Inflammatory macrophage treated with lipopolysaccharide for 1 hour (primary cell): Measurements from ENCODE around the gene UPP2.

ENCODE experiments used
- DNase-seq, 2 donors: peaks; one replicate each; pipeline ENCODE4 v3.0.0-alpha.2; 2020 to 2022

Gene UPP2

DNA sequence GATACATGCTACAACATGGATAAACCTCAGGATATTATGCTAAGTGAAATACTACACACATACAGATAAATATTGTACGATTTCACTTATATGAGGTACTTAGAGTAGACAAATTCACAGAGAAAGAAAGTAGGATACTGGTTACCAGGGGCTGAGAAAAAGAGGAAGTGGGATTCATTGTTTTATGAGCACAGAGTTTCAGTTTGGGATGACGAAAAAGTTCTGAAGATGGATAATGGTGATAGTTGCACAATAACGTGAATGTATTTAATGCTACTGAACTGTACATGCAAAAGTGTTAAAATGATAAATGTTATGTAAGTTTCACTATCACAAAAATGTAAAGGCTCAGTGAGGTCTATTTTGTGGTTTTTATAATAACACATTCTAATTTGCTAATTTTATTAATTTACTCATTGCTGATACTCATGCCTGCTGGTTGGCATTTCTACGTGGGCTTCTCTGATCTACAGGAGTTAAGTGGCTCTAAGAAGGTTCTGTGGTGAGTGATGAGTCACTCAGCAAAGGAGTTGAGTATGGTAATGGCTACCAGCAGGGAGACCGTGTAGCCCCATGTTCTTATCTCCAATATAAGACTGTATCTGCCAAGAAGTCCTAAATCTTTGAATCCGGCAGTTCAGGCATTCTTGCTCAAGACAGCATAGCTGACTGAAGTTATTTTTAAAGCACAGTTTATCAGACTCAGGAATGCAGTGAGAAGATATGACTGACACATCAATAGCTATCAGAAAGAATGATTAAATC is 41.1 kb downstream of the UPP2 start:
- DNase-seq = peak; percentile 50 to 64

DNA sequence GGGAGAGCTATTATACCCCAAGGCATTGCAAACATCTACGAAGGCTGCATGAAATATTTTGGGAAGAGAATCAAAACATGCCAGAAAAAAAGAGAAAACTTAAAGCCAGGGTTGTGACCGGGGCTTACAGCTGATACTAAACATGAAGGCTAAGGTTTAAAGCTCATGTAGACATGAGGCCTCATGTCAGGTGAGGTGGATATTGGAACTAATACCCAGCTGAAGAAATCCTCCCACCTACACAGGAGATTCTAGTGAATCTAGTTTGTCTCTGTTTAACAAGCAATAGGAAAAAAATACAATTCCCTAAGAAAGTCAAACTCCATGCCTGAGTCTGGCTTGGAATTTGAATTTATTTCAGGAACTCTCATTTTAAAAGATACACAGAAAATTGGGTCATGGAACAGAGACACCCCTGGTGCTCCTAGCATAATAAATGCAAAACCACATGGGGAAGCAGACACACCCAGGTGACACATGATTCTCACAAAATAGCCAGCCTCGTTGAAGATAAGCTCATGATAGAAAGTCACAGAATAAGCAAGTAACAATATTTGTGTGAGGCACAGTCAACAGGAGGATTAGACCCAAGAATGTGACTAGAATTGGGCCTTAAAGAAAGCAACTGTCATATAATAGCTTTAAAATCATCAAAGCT is 42.2 kb downstream of the UPP2 start:
- no peak for DNase-seq

GRCh38 chr2:158144914-158145625 is 43.4 kb downstream of the UPP2 start:
- no peak for DNase-seq

GRCh38 chr2:158153270-158154015 is 51.8 kb downstream of the UPP2 start:
- DNase-seq = no peak

GRCh38 chr2:158154596-158154995 is 52.9 kb downstream of the UPP2 start:
- no peak for DNase-seq

DNA sequence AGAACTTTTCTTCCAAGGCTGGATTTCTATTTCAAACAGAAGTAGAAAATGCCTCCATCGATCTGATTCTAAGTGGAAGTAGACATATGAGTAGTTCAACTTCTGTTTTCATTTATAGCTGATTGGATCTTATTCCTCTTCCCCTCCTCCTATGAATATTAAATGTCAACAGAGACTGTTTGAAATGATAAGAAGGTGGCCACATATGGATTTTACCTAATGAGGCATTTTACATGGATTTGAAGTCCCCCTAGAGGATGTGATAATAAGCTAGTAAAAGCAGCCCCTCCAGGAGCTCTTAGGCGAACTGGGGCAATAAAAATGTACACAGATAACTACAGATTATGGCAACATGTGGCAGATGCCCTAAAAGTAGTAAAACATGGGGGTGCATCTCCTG is 71.0 kb downstream of the UPP2 start:
- no peak for DNase-seq

DNA sequence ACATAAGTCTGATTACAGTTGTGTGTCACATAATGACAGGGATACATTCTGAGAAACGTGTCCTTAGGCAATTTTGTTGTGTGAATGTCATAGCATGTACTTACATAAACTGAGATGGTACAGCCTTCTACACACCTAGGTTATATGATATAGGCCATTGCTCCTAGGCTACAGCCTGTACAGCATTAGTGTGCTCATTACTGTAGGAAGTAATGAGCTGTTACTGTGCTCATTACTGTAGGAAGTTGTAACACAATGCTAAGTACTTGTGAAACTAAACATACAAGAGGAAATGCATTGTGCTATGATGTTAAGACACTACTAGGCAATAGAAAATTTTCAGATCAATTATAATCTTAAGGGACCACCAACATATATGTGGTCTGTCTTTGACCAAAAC is 72.8 kb downstream of the UPP2 start:
- no peak for DNase-seq

DNA sequence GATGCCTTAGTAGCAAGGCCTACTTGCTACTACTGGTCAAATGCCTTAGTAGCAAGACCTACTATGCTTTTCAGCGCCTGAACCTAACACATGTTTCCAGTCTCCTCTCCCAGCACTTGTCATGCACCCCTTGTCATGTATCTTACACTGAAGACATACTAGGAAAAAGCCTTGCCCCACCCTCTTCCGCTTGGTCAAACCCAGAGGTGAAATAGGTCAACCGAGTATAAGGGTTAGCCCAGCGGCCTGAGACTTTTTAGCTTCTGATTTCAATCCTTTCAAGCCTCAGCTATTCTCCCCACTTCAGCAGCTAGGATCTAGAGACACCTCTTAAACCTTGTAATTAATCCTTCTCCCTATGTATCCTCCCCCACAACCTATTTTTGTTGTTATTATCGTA is 73.3 kb downstream of the UPP2 start:
- DNase-seq = no peak

- no peak for DNase-seq
These were observed 77.0 kb downstream of the UPP2 start for GRCh38 chr2:158178646-158179045.

DNA sequence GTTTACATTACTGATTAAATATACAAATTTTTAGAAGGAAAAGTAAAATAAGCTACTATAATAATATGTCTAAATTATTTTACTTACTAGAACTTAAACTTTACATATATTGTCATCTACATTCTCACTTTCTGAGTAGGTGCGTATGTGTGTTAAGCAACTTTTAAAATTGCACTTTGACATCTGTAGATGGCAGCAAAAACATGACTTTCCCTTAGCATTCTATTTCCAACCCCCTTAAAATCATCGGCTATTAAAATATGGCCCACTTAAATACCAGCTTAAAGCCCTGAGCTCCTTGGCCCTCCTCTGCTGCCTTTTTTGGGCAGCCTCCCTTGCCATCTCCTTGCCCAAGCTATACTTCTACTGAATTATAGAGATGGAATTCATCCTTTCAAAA is 78.0 kb downstream of the UPP2 start:
- peak in 1 of 2 donors; percentile 18 for DNase-seq

GRCh38 chr2:158181171-158181570 is 79.5 kb downstream of the UPP2 start:
- DNase-seq = no peak

DNA sequence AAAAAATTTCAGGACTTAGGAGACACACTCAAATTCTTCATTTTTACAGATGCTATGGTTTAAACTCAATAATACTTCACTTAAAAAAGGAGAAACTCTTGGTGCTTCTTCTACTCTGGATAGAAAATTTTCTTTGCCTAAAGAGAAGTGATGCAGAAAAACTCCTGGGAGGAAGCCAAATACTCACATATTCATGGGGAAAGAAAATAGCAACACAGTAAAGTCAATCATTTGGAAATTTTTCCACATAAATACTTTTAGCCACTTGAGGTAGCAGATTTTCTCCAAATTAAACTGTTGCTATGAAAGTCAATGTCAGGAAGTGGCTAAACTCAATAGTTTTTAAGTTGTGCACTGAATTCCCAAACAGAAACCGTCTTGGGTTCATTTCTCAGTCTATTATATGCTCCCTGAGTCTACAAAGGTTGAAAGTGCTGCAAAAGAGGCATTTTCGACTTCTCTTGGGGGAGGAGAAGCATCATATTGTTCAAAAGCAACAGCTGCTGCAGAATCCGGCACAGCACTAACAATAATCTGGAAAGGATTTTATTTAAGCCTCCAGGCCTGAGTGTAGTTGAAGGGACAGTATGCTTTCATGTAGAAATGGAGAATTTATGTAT is 81.1 kb downstream of the UPP2 start:
- no peak for DNase-seq

DNA sequence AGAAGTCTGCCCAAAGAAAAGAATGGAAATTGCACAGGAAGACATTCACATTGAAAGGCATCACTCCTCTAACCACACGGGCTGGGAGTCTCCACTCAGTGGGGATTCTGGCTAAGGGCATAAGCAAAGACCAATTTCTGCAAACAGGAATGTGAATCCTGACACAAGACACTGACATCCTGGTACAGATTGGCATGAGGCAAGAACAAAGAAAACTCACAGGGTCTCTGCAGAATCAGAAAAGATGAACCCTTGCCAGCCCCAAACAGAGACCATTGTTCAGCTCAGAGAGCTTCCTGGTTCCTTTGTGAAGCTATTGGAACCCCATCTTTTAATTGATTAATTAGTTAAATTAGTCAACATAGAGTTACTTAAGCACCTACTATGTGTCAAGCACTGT is 82.3 kb downstream of the UPP2 start:
- no peak for DNase-seq

DNA sequence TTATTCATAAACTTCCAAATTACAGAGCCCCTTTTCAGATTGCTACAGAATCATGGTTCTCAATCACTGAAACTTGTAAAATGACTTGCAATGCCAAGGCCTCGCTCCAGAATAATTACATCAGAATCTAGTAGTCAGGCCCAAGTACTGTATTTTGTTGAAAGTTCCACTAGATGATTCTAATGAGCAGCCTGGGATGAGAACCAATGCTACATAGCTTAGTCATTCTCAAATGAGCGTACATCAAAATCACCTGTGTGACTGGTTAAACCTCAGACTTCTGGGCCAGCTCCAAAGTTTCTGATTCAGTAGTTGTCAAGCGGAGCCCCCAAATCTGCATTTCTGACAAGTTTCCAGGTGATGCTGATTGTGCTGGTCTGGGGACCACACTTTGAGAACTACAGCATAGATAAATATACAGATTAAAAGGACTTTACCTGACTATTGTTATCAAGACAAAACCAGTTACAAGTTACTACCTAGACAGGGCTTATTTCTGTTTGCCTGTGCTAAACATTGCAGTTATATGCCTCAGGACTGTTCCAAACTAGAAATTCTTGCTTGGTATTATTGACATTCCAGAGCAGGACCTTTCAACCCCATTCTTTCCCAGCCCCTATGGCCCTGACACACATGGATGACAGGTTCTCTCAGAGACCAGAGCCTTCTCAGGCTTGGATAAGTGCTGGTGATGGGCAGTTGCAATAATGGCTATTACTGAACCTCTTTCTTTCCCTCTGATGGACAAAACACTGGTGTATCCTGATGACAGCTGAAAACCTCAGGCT is 83.1 kb downstream of the UPP2 start:
- no peak for DNase-seq
